IPS DF 4.7 (cell line): ENCODE data around the gene ASRGL1.

Experiments used
- DNase-seq: peaks from one replicate; pipeline ENCODE4 v3.0.0-alpha.2; 2013; ENCODE audit warnings: low spot score; ENCODE audit errors: extremely low read depth

The ASRGL1 gene

DNA sequence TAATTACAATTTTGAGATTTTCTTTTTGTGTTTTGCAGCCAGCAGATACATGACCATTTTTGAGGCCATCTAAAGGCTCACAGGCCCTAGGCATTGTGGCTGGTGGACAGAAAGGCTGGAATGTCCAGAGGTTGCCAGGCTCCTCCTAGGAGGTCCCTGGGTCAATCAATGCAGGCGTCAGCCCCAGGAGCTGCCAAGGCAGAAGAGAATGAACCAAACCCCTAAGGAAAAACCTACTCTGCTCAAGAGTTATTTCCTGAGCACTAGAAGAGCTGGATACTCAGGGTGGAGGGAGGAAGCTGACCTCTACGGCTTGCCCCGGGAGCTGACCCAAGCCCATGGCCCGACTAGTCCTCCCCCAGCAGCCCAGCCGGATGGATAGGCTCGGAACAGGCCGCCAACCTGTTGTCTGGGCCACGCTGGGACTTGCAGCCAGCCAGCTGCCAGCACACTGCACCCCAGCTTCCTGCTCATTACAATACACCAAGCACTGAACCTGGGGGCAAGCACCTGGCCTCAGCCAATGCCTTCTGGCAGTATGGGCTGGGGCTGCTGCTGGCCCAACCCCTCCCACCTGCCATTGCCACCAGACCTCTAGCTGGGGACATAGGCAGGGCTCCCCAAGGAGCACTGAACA is 75.9 kb downstream of the ASRGL1 start:
- DNase-seq: no peak

DNA sequence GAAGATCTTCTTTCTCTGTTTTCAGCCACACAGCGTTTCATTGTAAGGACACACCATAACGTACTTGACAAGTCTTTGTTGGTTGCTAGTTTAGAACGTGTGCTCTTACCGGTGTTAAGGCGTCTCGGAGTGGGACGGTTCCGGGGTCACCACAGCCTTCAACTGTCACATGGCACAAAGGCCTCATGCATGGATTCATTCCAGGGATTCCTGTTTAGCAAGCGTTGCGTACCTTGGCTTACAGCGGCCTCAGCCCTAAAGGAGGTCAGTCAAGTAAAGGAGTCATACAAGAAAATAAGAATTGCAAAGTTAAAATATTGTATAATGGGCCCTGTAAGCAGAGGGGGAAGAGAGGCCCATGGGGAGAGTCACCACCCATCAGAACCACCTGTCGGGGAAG is 79.3 kb downstream of the ASRGL1 start:
- no peak for DNase-seq

DNA sequence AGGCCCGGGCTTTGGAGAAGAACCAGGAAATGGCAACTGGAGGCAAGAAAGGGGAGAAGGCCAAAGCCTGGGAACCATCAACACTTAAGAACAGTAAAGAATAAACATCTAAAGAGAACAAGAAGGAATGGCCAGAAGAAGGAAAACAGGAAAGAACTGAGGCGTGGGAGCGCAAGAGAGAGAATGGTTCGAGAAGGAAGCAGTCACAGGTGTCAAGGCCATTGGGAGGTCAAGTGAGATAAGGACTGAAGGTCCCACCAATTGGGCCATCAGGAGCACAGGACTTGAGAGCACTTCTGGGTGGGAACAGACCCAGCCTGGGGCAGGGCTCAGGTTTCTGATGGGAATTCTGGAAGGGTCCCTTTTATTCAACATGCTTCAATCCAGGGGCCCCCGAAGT is 80.9 kb downstream of the ASRGL1 start:
- DNase-seq: no peak

DNA sequence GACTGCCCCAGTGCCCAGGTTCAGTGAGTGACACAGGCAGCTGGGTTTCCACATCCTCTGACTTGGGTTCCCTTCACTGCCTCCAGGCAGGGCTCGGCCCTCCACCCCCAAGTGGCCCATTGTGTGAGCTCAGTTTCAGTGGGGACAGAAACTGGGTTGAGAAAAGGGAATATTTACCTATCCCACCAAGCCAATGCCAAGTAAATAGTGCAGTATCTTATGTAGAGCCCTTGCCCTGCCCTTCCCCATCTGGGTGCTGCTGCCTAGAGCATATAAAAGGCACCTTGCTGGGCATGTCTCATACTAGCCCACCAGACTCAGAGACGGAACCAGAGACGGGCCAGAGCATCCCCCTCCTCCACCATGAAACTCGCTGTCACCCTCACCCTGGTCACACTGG is 81.5 kb downstream of the ASRGL1 start, which contains the start of gene SCGB1A1:
Gene SCGB1A1 (plus strand): TSS at position 301 of the 400 bp plus-strand sequence. CDS start 63 bp downstream, at position 364.
- no peak for DNase-seq

DNA sequence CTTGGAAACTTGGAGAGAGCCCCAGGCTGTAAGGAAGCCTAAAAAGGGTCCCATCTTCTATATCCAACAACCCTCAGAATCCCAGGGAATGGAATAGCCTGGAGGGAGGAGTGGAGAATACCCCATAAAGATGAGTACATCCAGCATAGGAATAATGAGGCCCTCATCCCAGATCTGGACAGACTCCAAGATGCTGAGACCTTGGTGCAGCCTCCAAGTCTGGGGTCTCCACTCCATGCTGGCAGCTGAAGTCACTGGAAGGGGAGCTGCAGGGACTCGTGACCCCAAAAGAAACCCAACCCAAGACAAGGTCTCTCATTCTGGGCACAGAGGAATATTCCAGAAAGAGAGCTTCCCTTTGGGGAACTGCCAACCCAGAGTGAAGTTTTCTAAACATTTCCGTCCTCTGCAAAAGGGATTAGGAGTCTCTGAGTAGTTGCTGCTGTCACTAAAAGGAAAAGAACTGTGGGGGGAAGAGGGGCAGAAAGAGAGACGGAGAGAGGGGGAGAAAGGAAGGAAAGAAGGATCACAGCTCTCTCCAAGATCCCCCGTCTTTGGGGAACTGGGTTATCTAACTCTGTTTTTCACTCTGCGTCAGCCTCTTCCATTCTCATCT is 82.2 kb downstream of the ASRGL1 start:
- no peak for DNase-seq

DNA sequence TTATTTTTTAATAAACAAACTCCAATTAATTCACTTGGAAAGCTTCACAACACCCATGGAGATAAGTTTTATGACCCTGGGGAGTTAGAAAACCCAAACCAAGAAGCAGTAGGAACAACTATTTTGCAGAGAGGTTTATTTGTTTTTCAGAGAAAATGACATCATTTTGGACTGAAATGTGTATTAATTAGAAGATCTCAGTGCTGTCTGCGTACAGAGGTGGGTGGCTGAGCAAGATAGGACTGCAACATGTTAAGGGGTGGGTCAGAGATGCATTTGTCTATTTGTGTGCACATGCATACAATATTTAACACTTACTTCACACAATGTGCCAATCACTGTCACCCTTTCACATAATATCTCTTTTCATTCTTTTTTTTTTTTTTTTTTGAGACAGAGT is 82.7 kb downstream of the ASRGL1 start:
- no peak for DNase-seq

DNA sequence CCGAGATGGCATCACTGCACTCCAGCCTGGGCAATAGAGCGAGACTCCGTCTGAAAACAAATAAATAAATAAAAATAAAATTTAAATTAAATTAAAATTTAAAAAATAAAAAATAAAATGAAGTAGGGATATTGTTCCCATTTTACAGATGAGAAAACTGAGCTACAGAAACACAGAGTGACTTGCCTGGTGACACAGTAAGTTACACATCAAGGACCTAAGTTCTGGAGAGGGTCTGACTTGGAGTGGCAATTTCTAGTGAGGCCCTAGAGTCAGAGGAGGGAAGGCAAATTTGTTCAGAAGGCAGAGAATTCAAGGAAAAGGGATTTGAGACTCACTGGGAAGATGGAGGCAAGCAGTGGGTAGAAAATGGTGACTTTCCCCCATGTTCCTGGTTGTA is 83.6 kb downstream of the ASRGL1 start:
- no peak for DNase-seq

DNA sequence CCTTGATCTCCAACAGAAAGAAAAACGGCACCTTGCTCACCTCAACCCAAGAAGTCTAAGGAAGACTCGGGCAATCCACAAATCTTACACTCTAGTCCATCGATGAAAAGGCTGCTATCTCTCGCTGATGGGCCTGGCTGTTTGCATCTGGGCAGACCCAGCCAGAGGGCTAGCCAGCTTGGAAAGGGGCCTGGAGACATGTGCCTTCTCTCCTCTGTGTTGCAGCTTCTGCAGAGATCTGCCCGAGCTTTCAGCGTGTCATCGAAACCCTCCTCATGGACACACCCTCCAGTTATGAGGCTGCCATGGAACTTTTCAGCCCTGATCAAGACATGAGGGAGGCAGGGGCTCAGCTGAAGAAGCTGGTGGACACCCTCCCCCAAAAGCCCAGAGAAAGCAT is 84.7 kb downstream of the ASRGL1 start:
- DNase-seq: no peak

DNA sequence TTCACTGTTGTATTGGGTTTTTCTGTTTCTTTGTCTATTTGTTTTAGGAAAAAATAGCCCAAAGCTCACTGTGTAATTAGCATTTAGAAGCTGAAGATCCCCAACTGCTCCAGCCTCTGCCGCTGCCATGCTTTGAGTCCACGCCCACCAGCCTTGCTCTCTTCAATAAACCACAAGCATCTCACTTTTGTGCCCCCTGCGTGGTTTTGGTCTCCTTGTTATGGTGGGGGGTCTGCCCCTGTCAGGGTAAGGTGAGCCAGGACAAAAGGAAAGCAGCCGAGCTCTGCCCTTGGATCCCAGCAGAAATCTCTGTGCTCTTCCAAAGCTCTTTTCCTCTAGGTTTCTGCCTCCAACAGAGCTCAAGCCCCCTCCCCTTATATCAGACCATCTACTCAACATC is 85.8 kb downstream of the ASRGL1 start:
- no peak for DNase-seq

DNA sequence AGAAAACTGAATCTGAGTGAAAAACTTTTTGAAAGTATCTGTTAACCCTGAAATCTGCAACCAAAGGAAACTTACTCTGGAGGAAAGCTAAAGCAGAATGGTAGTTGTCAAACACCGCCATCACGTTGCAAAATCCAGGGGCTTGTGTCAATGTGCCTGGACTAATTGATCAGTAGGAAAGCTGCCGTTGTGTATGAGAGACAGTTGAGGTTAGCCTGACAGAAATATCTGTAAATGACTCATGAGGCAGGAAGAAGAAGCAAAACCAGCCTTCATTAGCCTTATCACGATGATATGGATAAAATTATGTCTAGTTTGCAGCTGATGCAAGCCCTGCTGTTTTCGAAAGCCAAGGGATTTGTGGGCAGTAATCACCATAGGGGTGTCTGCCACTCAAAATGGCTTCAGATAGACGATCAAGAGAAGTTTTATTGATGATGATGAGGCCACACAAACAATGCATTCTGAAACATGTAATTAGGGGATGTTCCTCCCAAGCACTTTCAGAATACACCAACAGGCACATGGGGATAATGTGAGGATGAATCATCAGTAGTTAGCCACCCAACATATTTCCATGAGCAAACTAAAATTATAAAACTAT is 90.5 kb downstream of the ASRGL1 start:
- DNase-seq: no peak

DNA sequence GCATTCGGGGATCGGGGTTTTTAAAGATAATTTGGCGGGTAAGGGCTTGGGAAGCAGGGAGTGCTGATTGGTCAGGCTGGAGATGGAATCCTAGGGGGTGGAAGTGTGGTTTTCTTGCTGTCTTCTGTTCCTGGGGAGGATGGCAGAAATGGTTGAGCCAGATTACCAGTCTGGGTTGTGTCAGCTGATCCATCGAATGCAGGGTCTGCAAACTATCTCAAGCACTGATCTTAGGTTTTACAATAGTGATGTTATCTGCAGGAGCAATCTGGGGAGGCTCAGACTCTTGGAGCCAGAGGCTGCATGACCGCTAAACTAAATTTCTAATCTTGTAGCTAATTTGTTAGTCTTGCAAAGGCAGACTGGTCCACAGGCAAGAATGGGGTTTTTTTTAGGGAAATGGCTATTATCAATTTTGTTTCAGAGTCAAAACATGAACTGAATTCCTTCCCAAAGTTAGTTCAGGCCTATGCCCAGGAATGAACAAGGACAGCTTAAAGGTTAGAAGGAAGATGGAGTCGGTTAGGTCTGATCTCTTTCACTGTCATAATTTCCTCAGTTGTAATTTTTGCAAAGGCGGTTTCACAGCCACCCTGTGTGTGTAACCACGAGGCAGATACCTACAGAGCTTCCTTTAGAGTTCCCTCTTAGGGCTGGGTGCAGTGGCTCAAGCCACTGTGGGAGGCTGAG is 91.8 kb downstream of the ASRGL1 start:
- DNase-seq: no peak

DNA sequence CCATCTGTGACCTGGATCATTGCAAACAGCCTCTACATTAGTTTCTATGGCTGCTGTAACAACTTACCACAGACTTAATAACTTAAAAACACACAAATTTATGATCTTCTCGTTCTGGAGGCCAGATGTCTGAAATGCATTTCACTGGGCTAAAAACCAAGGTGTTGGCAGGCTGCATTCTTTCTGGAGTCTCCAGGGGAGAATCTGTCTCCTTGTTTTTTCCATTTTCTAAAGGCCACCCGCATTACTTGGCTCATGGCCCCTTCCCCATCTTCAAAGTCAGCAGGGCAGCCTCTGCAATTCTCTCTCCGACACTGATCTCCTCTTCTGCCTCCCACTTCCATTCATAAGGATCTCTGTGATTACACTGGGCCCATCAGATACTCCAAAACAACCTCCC is 93.2 kb downstream of the ASRGL1 start:
- no peak for DNase-seq

DNA sequence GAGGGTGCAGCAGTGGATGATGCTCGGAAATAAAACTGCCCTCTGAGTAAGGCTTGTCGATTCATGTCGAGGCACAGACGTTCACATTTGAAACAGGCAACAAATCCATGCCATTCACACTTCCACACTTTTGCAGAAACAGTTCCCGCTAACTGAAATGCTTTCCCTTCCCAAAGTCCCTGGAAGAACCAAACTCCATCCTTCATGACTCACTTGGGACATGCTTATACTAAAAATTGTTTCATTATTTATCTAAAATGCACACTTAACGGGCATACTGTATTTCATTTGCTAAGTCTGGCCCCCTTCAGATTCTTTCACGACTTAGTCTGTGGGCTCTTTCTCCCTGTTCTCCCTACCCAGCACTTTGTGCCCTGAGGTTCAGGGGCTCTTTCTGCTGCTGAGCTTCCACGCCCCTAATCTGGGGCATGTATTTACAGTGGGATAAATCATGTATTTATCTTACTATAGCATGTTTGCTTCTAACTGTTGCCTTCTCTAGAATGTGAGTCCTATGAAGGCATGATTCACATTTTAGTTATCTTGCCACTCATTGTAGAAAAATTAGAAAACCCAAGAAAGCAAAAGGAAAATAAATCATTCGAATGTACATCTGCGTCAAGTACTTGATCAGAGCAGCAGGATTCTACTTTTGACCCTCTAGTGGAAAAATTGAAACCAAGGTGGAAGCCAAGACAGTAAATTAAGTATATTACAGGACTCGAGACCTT is 94.1 kb downstream of the ASRGL1 start:
- DNase-seq: no peak

DNA sequence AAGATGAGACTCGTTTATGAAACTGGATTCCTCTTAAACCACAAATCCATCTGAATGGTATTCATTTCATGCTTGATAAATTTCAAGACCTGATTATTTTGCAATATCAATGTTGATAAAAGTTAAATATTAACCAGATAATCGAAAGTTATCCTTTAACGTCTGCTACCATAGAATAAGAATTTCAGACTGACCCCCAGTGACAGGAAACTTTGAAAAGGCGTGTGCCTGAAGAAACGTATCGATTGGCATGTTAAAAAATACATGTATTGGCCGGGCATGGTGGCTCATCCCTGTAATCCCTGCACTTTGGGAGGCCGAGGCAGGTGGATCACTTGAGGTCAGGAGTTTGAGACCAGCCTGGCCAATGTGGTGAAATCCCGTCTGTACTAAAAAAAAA is 95.4 kb downstream of the ASRGL1 start:
- DNase-seq: no peak

DNA sequence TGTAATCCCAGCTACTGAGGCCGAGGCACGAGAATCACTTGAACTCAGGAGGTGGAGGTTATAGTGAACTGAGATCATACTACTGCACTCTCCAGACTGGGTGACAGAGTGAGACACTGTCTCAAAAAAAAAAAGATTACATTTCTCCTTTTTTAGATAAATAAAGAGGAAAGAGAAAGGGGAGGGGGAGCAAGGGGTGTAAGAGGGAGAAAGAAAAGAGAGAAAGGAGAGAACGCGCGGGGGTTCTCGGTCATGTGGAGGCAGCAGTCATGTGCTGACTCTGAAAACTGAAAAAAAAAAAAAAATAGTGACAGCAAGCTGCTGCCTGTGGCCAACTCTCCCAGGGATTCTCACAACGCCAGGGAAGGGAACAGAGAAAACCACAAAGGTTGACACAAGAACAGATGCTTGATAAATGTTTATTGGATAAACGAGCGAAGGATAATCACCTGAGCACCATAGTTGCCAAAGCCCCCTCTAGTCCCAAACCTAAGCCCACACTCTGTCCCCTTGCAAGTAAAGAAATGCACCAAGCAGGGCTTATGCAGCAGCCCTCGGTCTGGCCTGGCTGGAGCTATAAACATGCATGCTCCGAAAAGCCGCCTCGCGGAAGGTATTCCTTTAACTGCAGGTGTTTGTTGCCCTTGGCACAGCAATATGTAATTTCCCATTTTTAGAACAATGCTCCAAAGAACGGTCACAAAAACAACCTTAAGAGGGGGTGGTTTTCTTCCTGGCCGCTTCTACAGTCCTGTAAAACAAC is 96.1 kb downstream of the ASRGL1 start:
- no peak for DNase-seq

DNA sequence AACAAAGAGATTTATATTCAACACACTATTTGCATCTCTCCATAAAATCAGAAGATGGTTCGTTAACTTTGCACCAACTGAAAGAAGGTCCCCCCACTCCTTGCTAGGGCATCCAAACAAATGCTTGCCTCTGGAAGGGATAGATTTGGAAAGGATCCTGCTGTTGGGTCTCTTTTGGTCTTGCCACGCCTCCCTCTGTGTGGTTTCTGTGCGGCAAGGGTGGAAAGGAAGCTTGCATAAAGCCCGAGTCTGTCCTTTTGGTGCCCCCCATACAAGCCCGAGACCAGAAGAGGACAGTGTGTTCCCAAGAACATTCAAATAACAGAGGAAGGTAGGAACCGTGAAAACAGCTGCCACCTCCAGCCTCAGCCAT is 96.6 kb downstream of the ASRGL1 start:
- DNase-seq: no peak

DNA sequence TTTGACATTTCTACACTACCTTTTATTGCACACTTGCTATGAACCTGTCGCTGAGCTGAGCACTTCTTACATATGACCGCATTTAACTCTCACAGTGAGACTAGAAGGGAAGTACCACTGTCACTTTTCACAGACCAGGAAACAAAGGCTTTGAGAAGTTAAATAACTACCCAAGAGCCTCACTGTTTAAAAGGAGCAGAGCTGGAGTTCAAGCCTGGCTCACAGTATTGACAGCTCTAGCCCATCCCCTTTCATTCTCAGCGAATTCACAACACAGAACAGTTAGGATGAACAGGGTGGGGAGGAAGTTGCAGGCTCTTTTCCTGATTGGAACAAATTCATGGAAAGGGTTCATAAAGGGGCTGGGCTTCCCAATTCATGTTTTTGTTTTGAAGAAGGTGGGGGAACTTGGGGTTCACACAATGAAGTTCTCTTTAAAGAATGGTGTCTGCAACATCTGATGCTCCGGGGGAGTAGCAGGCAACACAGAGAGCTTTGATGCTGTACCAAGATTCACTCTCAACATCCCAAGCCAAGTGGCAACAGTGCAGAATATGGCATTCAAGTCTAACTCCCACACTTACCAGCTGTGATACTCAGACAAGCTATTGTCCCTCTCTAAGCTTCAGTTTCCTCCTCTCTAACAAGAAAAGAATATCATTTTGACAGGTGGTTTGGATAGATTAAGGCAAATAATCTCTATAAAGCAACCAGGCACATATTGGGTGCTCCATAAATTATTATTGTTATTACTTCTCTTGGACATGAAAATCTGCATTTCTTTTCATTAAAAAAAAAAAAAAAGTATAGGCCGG is 98.8 kb downstream of the ASRGL1 start:
- no peak for DNase-seq

DNA sequence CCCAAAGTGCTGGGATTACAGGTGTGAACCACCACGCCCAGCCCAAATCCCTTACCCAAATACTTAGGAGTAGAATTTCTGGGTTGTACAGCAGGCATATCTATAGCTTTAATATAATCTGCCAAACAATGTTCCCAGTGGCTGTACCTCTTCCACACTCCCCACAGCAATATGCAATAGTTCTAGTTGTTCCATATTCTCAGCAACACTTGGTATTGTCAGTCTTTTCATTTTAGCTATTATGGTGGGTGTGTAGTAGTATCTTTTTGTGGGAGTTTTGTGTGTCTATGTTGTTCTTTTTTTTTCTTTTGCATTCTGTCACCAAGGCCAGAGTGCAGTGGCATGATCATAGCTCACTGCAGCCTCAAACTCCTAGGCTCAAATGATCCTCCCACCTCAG is 100.4 kb downstream of the ASRGL1 start:
- no peak for DNase-seq

DNA sequence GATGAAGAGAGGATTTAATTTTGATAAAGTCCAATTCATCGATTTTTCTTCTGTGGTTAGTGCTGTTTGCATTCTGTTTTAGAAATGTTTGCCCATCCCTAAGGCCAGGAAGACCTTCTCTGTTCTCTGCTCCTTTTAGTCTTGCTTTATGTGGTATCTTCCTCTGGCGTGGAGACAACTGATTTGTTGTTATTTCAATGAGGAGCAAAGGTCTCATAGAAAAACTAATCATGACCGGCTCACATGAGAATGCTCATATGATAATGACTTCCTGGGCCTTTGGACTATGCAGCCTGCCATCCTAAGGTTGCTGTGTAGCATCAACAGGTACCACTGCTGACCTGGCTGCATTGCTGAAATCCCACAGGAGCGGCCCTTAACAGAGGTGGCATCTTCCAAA is 101.4 kb downstream of the ASRGL1 start:
- DNase-seq: no peak
